Adrenal gland (tissue), 12 donors: ENCODE results near the gene OMG. TPM values are rescaled to one million over a fixed set of nuclear protein-coding genes. Genes with fewer than 3 reads are reported as not detected.
"Not testable (repeated sequence)": the region's sequence is repeated elsewhere in the genome, so short reads cannot be mapped to it uniquely, and the experiment has no call there.

Experiments used
- DNase-seq, 7 donors: peaks; one replicate each; pipeline ENCODE4 v3.0.0-alpha.2; 2019 to 2020
- H3K27ac ChIP-seq, 5 donors: fragments of 200-600 bp; sonication (generic) in 4 of 5; 1 replicate in 3 of 5; 2 replicates in 2 of 5; pipeline versions ENCODE4 v1.5.1 to v1.8.0; 2016 to 2020; ENCODE audit warnings: mild to moderate bottlenecking in 1 of 5
- H3K27me3 ChIP-seq: fragments of 200-600 bp; 2 replicates; pipeline ENCODE4 v1.8.0; 2021
- H3K36me3 ChIP-seq, 2 donors: fragments of 200-600 bp; replicated peaks in 1 of 2; 1 replicate in 1 of 2; 2 replicates in 1 of 2; pipeline versions ENCODE4 v1.5.1 to v1.8.0; 2018 to 2022
- H3K4me1 ChIP-seq, 2 donors: fragments of 200-600 bp; replicated peaks in 1 of 2; 1 replicate in 1 of 2; 2 replicates in 1 of 2; pipeline versions ENCODE4 v1.5.1 to v1.8.0; 2018 to 2021
- H3K4me3 ChIP-seq, 4 donors: fragments of 200-600 bp; sonication (generic) in 3 of 4; one replicate each; pipeline ENCODE4 v1.5.1; 2016 to 2018
- H3K9me3 ChIP-seq, 3 donors: fragments of 200-600 bp; sonication (generic) in 1 of 3; replicated peaks in 1 of 3; 1 replicate in 2 of 3; 2 replicates in 1 of 3; pipeline versions ENCODE4 v1.5.1 to v1.8.0; 2016 to 2021
- CTCF ChIP-seq, 6 experiments: fragments of 450-650 bp in 4 of 6; fragments of 200-600 bp in 2 of 6; sonication (generic) in 1 of 6; IDR thresholded peaks; 1 replicate in 5 of 6; 2 replicates in 1 of 6; pipeline versions ENCODE4 v1.5.1 to v1.8.0; 2016 to 2021; ENCODE audit warnings: antibody characterized with exemption in 6 of 6, mild to moderate bottlenecking in 2 of 6, moderate library complexity in 1 of 6
- POLR2A ChIP-seq, 2 donors: fragments of 450-650 bp; IDR thresholded peaks; one replicate each; pipeline ENCODE4 v1.6.1; 2017; ENCODE audit warnings: antibody characterized with exemption in 2 of 2, mild to moderate bottlenecking in 2 of 2, moderate library complexity in 1 of 2
- WGBS, 4 donors: extraction: QIAGEN DNeasy Blood & Tissue Kit in 2 of 4; methylation state at CpG; one replicate each; pipeline versions ENCODE4 v1.1.5 to v1.1.7; 2013 to 2017; 5-methylcytosine and 5-hydroxymethylcytosine counted together
- intact Hi-C, 2 donors: fragments of 100-400 bp; cut with DNase I; formaldehyde crosslinking; loops; one replicate each; pipeline versions ENCODE4 v1.14.1 to v1.15.0; 2022 to 2023
- polyA plus RNA-seq, 3 donors: library from polyadenylated mRNA; stranded (reverse); fragments of 200-250 nt in 2 of 3; fragments of 350-450 nt in 1 of 3; fragmentation: Illumina TruSeq in 1 of 3; extraction: RNeasy Lipid Tissue Mini Kit (QIAGEN cat#74804) in 1 of 3; gene quantifications; one replicate each; pipeline ENCODE4 v1.2.3, GENCODE V29; 2013 to 2014
- total RNA-seq, 9 donors: library from RNA; depleted of rRNA in 4 of 9; stranded (reverse); fragments of >200 nt in 4 of 9; fragments of 120-200 nt in 1 of 9; fragmentation: NEBNext Ultra II Directional in 1 of 9; extraction: Animal tissue kit (Norgen Biotek cat#: 25700) in 1 of 9; gene quantifications; one replicate each; pipeline versions ENCODE4 v1.1.0 to v1.2.4, GENCODE V29; 2013 to 2023
- donor health status: healthy with polysubstance abuse.
- donor health status: Bipolar disorder and iron deficiency.
- donor health status: DM: yes; HTN: yes; CAD: no.
- donor health status: DM: no; HTN: no; CAD: no.
- donor health status: DM: no; HTN: no; CAD: no.
- donor health status: DM: yes; HTN: yes; CAD: no.

The OMG gene
- total and polyA plus RNA-seq, 12 donors = 0.20 to 0.54 (median 0.48) TPM; not detected in 7

DNA sequence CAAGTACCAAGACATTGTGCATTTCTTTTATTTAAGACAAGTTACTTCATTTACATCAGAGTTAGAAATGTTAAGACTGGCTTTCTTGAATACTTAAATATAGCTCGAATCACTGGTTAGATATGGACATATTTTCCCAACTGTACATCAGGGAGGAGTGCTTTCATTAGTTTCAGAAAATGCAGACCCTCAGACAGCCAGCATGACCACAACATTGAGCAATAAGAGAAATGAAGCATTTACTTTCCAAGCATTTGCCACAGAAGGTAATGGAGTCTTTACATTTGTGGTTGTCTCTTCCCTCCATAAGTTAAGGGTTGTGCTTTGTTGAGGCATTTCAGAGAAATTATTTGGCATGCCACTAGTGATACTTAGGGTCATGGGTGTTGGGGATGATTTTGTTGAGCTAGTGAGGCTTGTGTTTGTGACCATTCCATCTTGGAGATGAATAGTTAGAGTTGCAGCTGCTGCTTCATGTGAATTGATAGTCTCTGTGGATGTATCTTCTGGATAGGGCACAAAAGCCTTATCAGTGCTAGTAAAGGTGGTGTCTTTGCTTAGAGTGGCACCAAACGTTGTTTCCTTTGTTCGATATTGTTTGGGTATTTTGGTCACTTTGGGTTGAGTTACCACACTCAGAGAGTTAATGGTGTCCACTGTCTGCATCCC is 2.1 kb downstream of the OMG start:
- TF ChIP-seq CTCF (IDR thresholded peaks at IDR 0.05) (no peak), POLR2A (IDR thresholded peaks at IDR 0.05) (no peak)
- intact Hi-C loops = no loop called here
- H3K27me3 ChIP-seq = no peaks in the 10 kb centered on the region
- H3K9me3 ChIP-seq = no peaks in the 10 kb centered on the region
- DNase-seq = no peak
- H3K4me1 ChIP-seq = no peaks in the 10 kb centered on the region
- H3K27ac ChIP-seq = no peak overlapping the region
- H3K4me3 ChIP-seq = no peak overlapping the region
- H3K36me3 ChIP-seq = no peaks in the 10 kb centered on the region
- 85 to 94% (median 92%) methylated on average over 3 of the region's 3 CpGs for WGBS, 4 donors

GRCh38 chr17:31294231-31294630 is 2.8 kb downstream of the OMG start:
- Histone ChIP-seq H3K4me3 (no peak overlapping the region), H3K27me3 (no peaks in the 10 kb centered on the region), H3K4me1 (no peaks in the 10 kb centered on the region), H3K9me3 (no peaks in the 10 kb centered on the region), H3K27ac (no peak overlapping the region), H3K36me3 (no peaks in the 10 kb centered on the region)
- intact Hi-C loops = no loop called here
- no peak for DNase-seq
- 91 to 96% (median 94%) methylated on average over 3 of the region's 3 CpGs for WGBS, 4 donors
- no peak for TF ChIP-seq CTCF (IDR thresholded peaks at IDR 0.05)
- TF ChIP-seq POLR2A (IDR thresholded peaks at IDR 0.05) = no peak

- no peak for TF ChIP-seq POLR2A (IDR thresholded peaks at IDR 0.05)
- no peaks in the 10 kb centered on the region for H3K27me3 ChIP-seq
- DNase-seq = no peak
- H3K27ac ChIP-seq = no peak overlapping the region
- H3K36me3 ChIP-seq = no peaks in the 10 kb centered on the region
- intact Hi-C loops = no loop called here
- no peaks in the 10 kb centered on the region for H3K9me3 ChIP-seq
- no peaks in the 10 kb centered on the region for H3K4me1 ChIP-seq
- H3K4me3 ChIP-seq = no peak overlapping the region
- WGBS, 4 donors = 92 to 100% (median 96%) methylated on average over 2 of the region's 2 CpGs
Observed at GRCh38 chr17:31293581-31293980, 3.5 kb downstream of the OMG start.

DNA sequence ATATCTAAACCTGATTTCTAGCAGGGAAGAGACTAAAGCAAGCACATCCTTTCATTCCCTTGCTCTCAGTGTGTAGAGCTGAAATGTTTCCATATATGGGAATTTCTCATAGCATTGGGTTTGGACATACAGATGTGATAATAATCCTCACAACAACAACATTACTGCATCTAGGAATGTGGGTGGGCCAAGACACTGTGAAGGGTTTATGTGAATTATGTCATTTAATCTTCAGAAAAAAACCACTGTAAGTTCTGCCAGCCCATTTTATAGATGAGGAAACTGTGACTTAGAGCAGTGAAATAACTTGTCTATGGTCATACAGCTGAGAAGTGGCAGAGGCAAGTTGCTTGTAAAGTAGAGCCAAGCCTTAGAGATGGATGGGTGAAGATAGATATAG is 5.2 kb downstream of the OMG start:
- intact Hi-C loops = no loop called here
- Histone ChIP-seq H3K4me3 (no peak overlapping the region), H3K36me3 (no peaks in the 10 kb centered on the region), H3K9me3 (no peaks in the 10 kb centered on the region), H3K4me1 (no peaks in the 10 kb centered on the region), H3K27me3 (no peaks in the 10 kb centered on the region), H3K27ac (no peak overlapping the region)
- no peak for TF ChIP-seq CTCF (IDR thresholded peaks at IDR 0.05)
- TF ChIP-seq POLR2A (IDR thresholded peaks at IDR 0.05) = no peak
- no peak for DNase-seq

DNA sequence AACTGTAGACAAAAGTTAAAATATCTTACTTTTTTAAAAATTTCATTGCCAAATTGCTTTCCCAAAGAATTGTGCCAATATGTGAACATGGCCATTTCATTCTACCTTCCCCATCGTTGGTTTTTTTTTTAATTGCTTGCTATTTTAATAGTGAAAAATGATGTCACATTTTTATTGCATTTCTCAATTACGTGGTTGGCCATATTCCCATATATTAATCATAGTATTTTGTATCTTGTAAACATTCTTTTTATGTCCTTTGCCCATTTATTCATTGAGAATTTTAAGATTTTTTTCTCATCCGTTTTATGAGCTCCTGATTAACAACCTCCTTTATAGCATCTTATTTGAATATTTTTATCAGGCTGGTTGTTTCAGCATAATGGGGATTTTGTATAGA is 7.2 kb downstream of the OMG start:
- 55 to 71% (median 58%) methylated on average over 3 of the region's 3 CpGs for WGBS, 4 donors
- no peak overlapping the region for H3K27ac ChIP-seq
- no peak for DNase-seq

DNA sequence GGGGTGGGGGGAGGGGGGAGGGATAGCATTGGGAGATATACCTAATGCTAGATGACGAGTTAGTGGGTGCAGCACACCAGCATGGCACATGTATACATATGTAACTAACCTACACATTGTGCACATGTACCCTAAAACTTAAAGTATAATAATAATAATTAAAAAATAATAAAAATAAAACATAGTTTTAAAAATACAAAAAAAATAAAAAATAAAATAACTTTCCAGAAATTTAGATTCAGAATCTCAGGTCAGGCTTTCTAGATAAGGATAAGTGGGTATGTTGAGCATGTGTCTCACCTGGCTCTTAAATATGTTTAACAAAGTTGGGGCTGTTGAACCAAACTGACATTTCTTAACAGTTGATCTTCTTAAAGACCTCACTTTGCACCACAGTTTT is 9.1 kb downstream of the OMG start:
- DNase-seq, H3K36me3 ChIP-seq, intact Hi-C loops, H3K9me3 ChIP-seq, H3K4me1 ChIP-seq, H3K27me3 ChIP-seq, H3K27ac ChIP-seq, H3K4me3 ChIP-seq: not testable (repeated sequence)
- 0 to 100% (median 93%) methylated on average over 1 of the region's 1 CpG for WGBS, 4 donors

More for the DNA sequence above, 7.2 kb downstream of the OMG start:
- Histone ChIP-seq H3K4me3 (no peak overlapping the region), H3K9me3 (no peaks in the 10 kb centered on the region), H3K4me1 (no peaks in the 10 kb centered on the region), H3K36me3 (no peaks in the 10 kb centered on the region), H3K27me3 (no peaks in the 10 kb centered on the region)
- TF ChIP-seq CTCF (IDR thresholded peaks at IDR 0.05) (no peak), POLR2A (IDR thresholded peaks at IDR 0.05) (no peak)
- intact Hi-C loops = no loop called here
